Neural cell (in vitro differentiated cells): Measurements from ENCODE around the gene RPLP2. TPM values are rescaled to one million over a fixed set of nuclear protein-coding genes. Genes with fewer than 3 reads are reported as not detected.

Experiments used
- H2AFZ ChIP-seq: fragments of 200-600, 300-800 bp; sonication (generic), shearing (Covaris generic); 2 replicates; pipeline ENCODE4 v1.6.0; 2014; ENCODE audit warnings: low read depth, mild to moderate bottlenecking, antibody characterized with exemption, low read length, moderate library complexity
- H3F3A ChIP-seq: fragments of 200-600 bp; shearing (Covaris generic); 2 replicates; pipeline ENCODE4 v1.6.1; 2016; ENCODE audit warnings: mild to moderate bottlenecking, moderate library complexity, mixed read lengths, antibody characterized with exemption, low read length; ENCODE audit not compliant: insufficient read depth, poor library complexity, severe bottlenecking
- H3K27ac ChIP-seq: fragments of 200-600, 300-800 bp; sonication (generic), shearing (Covaris generic); 2 replicates; pipeline ENCODE4 v1.5.1; 2014; ENCODE audit warnings: mild to moderate bottlenecking, low read length, moderate library complexity
- H3K27me3 ChIP-seq: fragments of 300-800, 200-600 bp; sonication (generic), shearing (Covaris generic); 2 replicates; pipeline ENCODE4 v1.6.0; 2014; ENCODE audit warnings: mild to moderate bottlenecking, low read depth, low read length, moderate library complexity; ENCODE audit not compliant: insufficient read depth
- H3K36me3 ChIP-seq: fragments of 300-800, 200-600 bp; sonication (generic), shearing (Covaris generic); 2 replicates; pipeline ENCODE4 v1.5.1; 2014; ENCODE audit warnings: mild to moderate bottlenecking, antibody characterized with exemption, low read length, moderate library complexity; ENCODE audit not compliant: insufficient read depth
- H3K4me2 ChIP-seq: fragments of 300-800, 200-600 bp; sonication (generic), shearing (Covaris generic); 2 replicates; pipeline ENCODE4 v1.6.0; 2014; ENCODE audit warnings: mild to moderate bottlenecking, low read length
- H3K4me3 ChIP-seq: fragments of 300-800, 200-600 bp; sonication (generic), shearing (Covaris generic); 2 replicates; pipeline ENCODE4 v1.5.1; 2014; ENCODE audit warnings: mild to moderate bottlenecking, low read length, moderate library complexity
- H3K79me2 ChIP-seq: fragments of 200-600 bp; shearing (Covaris generic); replicated peaks from 2 replicates; pipeline ENCODE4 v1.6.0; 2014; ENCODE audit warnings: mild to moderate bottlenecking, low read length, moderate library complexity; ENCODE audit not compliant: insufficient read depth
- H3K9ac ChIP-seq: fragments of 300-800, 200-600 bp; sonication (generic), shearing (Covaris generic); 2 replicates; pipeline ENCODE4 v1.6.1; 2016; ENCODE audit warnings: mild to moderate bottlenecking, low read length, mixed read lengths
- H3K9me2 ChIP-seq: fragments of 200-600 bp; shearing (Covaris generic); 2 replicates; pipeline ENCODE4 v1.6.1; 2016; ENCODE audit warnings: mild to moderate bottlenecking, low read length, mixed read lengths; ENCODE audit not compliant: insufficient read depth
- H3K9me3 ChIP-seq: fragments of 200-600, 300-800 bp; sonication (generic), shearing (Covaris generic); 2 replicates; pipeline ENCODE4 v1.6.1; 2016; ENCODE audit warnings: mild to moderate bottlenecking, mixed run types, low read length, moderate library complexity, mixed read lengths
- H4K20me1 ChIP-seq: fragments of 200-600 bp; shearing (Covaris generic); 2 replicates; pipeline ENCODE4 v1.6.1; 2016; ENCODE audit warnings: mild to moderate bottlenecking, mixed run types; ENCODE audit not compliant: insufficient read depth
- CTCF ChIP-seq: fragments of 450-650 bp; IDR thresholded peaks from 2 replicates; pipeline ENCODE4 v1.5.1; 2014; ENCODE audit warnings: antibody characterized with exemption, mild to moderate bottlenecking, moderate library complexity; ENCODE audit not compliant: poor library complexity, severe bottlenecking
- EP300 ChIP-seq: fragments of 450-650 bp; conservative IDR thresholded peaks from 2 replicates; pipeline ENCODE4 v1.6.1; 2014; ENCODE audit warnings: antibody characterized with exemption, mild to moderate bottlenecking, moderate library complexity; ENCODE audit not compliant: poor library complexity, severe bottlenecking
- EZH2 ChIP-seq: fragments of 200-600, 300-800 bp; shearing (Covaris generic), sonication (generic); IDR thresholded peaks from 2 replicates; pipeline ENCODE4 v1.6.1; 2014; ENCODE audit warnings: antibody characterized with exemption, low read length, borderline replicate concordance, mild to moderate bottlenecking; ENCODE audit not compliant: insufficient read depth, poor library complexity, severe bottlenecking
- POLR2AphosphoS5 ChIP-seq: IDR thresholded peaks from 2 replicates; pipeline ENCODE4 v1.6.1; 2012
- RAD21 ChIP-seq: fragments of 450-650 bp; conservative IDR thresholded peaks from 2 replicates; pipeline ENCODE4 v1.6.1; 2014; ENCODE audit warnings: antibody characterized with exemption, mild to moderate bottlenecking, moderate library complexity
- REST ChIP-seq: IDR thresholded peaks from 2 replicates; pipeline ENCODE4 v1.6.1; 2012; ENCODE audit warnings: borderline replicate concordance
- SMC3 ChIP-seq: fragments of 450-650 bp; conservative IDR thresholded peaks from 2 replicates; pipeline ENCODE4 v1.6.1; 2014; ENCODE audit warnings: antibody characterized with exemption, mild to moderate bottlenecking, moderate library complexity; ENCODE audit not compliant: poor library complexity
- TAF1 ChIP-seq: IDR thresholded peaks from 2 replicates; pipeline ENCODE4 v1.6.1; 2012; ENCODE audit warnings: low read depth
- polyA plus RNA-seq: library from polyadenylated mRNA; depleted of rRNA; stranded (reverse); fragments of >200 nt; gene quantifications from 2 replicates; pipeline ENCODE4 v1.2.3, GENCODE V29; 2014

RPLP2 gene
- polyA plus RNA-seq, 1 donor from 2014 or later, result 147 TPM

DNA sequence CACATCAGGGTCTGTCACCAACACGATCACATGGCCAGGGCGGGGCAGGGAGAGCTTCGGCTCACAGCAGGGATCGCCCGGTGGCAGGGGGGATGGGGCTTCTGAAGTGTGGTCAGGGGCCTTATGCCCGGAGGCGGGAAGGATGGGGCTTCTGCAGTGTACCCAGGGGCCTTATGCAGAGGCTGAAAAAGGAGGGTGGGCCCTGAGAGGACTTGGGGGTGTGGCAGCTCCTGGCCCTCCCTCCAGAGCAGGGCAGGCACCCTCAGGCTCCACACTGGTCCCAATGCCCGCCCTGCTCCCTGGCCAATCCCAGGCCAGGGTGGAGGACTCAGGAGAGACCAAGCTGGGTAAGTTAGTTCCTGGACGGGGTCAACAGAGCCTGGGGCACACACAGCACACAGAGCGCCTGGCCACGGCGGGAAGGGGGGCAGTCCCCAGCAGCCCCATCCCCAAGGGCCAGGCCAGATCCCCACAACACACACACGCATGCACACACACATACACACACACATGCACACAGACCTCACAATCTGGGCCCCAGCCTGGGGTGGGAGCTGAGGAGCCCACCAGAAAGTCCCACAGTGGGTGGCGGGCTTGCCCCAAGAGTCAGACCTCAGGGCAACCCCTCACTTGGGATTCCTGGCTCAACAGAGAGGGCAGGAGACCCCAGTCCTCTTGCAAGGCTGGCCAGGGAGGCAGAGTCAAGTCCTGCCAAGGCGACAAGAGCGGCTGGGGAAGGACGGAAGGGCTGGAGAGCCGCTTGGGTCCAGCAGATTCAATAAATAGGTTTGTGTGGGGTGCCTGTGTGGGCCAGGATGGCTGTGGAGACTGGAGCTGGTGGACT, 18.8 kb upstream of the RPLP2 start (continued):
- no peak for TF ChIP-seq REST
- TF ChIP-seq POLR2AphosphoS5, result no peak
- no peak for TF ChIP-seq SMC3

GRCh38 chr11:791658-792534, 17.9 kb upstream of the RPLP2 start:
- H3K79me2 ChIP-seq, result peaks cover 17% of the 10 kb centered on the region
- no peak overlapping the region for H3K4me2 ChIP-seq
- no peaks in the 10 kb centered on the region for H3K27me3 ChIP-seq
- H3K36me3 ChIP-seq, result no peaks in the 10 kb centered on the region
- TF ChIP-seq CTCF, result no peak
- TF ChIP-seq SMC3, result no peak
- no peak for TF ChIP-seq REST
- no peak for TF ChIP-seq EP300
- TF ChIP-seq RAD21, result no peak
- TF ChIP-seq TAF1, result no peak
- TF ChIP-seq EZH2, result no peak
- no peaks in the 10 kb centered on the region for H3K9me3 ChIP-seq
- no peak overlapping the region for H3K27ac ChIP-seq
- no peak overlapping the region for H3K4me3 ChIP-seq
- H4K20me1 ChIP-seq, result no peaks in the 10 kb centered on the region
- no peak overlapping the region for H3K9ac ChIP-seq
- no peak overlapping the region for H2AFZ ChIP-seq
- H3F3A ChIP-seq, result no peaks in the 10 kb centered on the region
- H3K9me2 ChIP-seq, result no peaks in the 10 kb centered on the region
